ENCODE results near the gene RNASEL. TPM values are rescaled to one million over a fixed set of nuclear protein-coding genes. Genes with fewer than 3 reads are reported as not detected.

The RNASEL gene
- total and polyA plus RNA-seq, 2 donors from 2014 or later: 6.0 to 12.1 TPM

GRCh38 chr1:182608845-182609610 lies 20.0 kb upstream of the RNASEL start:
- no peak for TF ChIP-seq CTCF (IDR thresholded peaks at IDR 0.05; ENCODE audit: borderline replicate concordance, extremely low read depth, insufficient read depth)
- intact Hi-C loops (cut with DNase I): no loop called here
- FAIRE-seq (no peak), DNase-seq (no peak)
- no peak overlapping the region for H3K4me3 ChIP-seq (ENCODE audit: low read length in 3 of 3)
- H3K9ac ChIP-seq (ENCODE audit: low read length in 3 of 3): no peak overlapping the region
- H3K4me1 ChIP-seq (ENCODE audit: control insufficient read depth in 2 of 3, insufficient read depth in 2 of 3, low read depth in 1 of 3, low read length in 3 of 3): peaks cover 0 to 5% (median 0%) of the 10 kb centered on the region in 3 donors
- H3K27ac ChIP-seq (ENCODE audit: low read depth in 2 of 2, low read length in 2 of 2): peak overlapping the region in 1 of 2 donors; percentile 55
- H3K9me3 ChIP-seq (ENCODE audit: control insufficient read depth in 2 of 3, insufficient read depth in 1 of 3, low read length in 3 of 3): no peaks in the 10 kb centered on the region
- no peaks in the 10 kb centered on the region for H3K36me3 ChIP-seq (ENCODE audit: control insufficient read depth in 2 of 3, insufficient read depth in 3 of 3, low read length in 3 of 3)
- peaks cover 3% of the 10 kb centered on the region for H3K27me3 ChIP-seq (ENCODE audit: control insufficient read depth, insufficient read depth, low read length)

- intact Hi-C loops (cut with DNase I): no loop called here
- no peak for FAIRE-seq
- Histone ChIP-seq H3K4me1 (ENCODE audit: control insufficient read depth in 2 of 3, insufficient read depth in 2 of 3, low read depth in 1 of 3, low read length in 3 of 3) (peaks cover 0 to 8% (median 0%) of the 10 kb centered on the region in 3 donors), H3K9me3 (ENCODE audit: control insufficient read depth in 2 of 3, insufficient read depth in 1 of 3, low read length in 3 of 3) (no peaks in the 10 kb centered on the region), H3K4me3 (ENCODE audit: low read length in 3 of 3) (no peak overlapping the region), H3K9ac (ENCODE audit: low read length in 3 of 3) (no peak overlapping the region), H3K36me3 (ENCODE audit: control insufficient read depth in 2 of 3, insufficient read depth in 3 of 3, low read length in 3 of 3) (no peaks in the 10 kb centered on the region), H3K27ac (ENCODE audit: low read depth in 2 of 2, low read length in 2 of 2) (no peak overlapping the region), H3K27me3 (ENCODE audit: control insufficient read depth, insufficient read depth, low read length) (no peaks in the 10 kb centered on the region)
- TF ChIP-seq CTCF (IDR thresholded peaks at IDR 0.05; ENCODE audit: borderline replicate concordance, extremely low read depth, insufficient read depth): no peak
- DNase-seq: no peak
Measured at GRCh38 chr1:182608236-182608635, 19.2 kb upstream of the RNASEL start.

GRCh38 chr1:182607566-182607965 lies 18.5 kb upstream of the RNASEL start:
- FAIRE-seq (no peak), DNase-seq (no peak)
- intact Hi-C loops (cut with DNase I): no loop called here
- Histone ChIP-seq H3K36me3 (ENCODE audit: control insufficient read depth in 2 of 3, insufficient read depth in 3 of 3, low read length in 3 of 3) (no peaks in the 10 kb centered on the region), H3K9me3 (ENCODE audit: control insufficient read depth in 2 of 3, insufficient read depth in 1 of 3, low read length in 3 of 3) (no peaks in the 10 kb centered on the region), H3K4me1 (ENCODE audit: control insufficient read depth in 2 of 3, insufficient read depth in 2 of 3, low read depth in 1 of 3, low read length in 3 of 3) (peaks cover 0 to 13% (median 0%) of the 10 kb centered on the region in 3 donors), H3K9ac (ENCODE audit: low read length in 3 of 3) (no peak overlapping the region), H3K4me3 (ENCODE audit: low read length in 3 of 3) (no peak overlapping the region), H3K27me3 (ENCODE audit: control insufficient read depth, insufficient read depth, low read length) (no peaks in the 10 kb centered on the region), H3K27ac (ENCODE audit: low read depth in 2 of 2, low read length in 2 of 2) (no peak overlapping the region)
- TF ChIP-seq CTCF (IDR thresholded peaks at IDR 0.05; ENCODE audit: borderline replicate concordance, extremely low read depth, insufficient read depth): no peak

Measured in kidney (tissue), 14 donors.